GM10266 (cell line): ENCODE results near the gene DDOST.

Source experiments
- DNase-seq: peaks from one replicate; pipeline ENCODE4 v3.0.0; 2012; ENCODE audit errors: extremely low spot score
- CTCF ChIP-seq: IDR thresholded peaks from 2 replicates; pipeline ENCODE4 v1.5.1; 2012; ENCODE audit warnings: mild to moderate bottlenecking, low read depth; ENCODE audit not compliant: control insufficient read depth, insufficient read depth; ENCODE audit errors: missing control alignments

The DDOST gene

GRCh38 chr1:20636785-20637347, 24.3 kb downstream of the DDOST start:
- DNase-seq = no peak
- TF ChIP-seq CTCF = no peak

GRCh38 chr1:20634594-20635084, 26.5 kb downstream of the DDOST start:
- no peak for TF ChIP-seq CTCF
- DNase-seq = no peak

- TF ChIP-seq CTCF = no peak
- no peak for DNase-seq
These were observed 27.0 kb downstream of the DDOST start for GRCh38 chr1:20634065-20634593.

GRCh38 chr1:20633190-20634064, 27.7 kb downstream of the DDOST start, which contains the start of gene PINK1:
Gene PINK1, plus strand, starts transcription at chr1:20633458. Its CDS starts 91 bp downstream, at chr1:20633549.
- TF ChIP-seq CTCF = peak; percentile 99
- DNase-seq = peak; percentile 94

GRCh38 chr1:20632386-20632785, 28.8 kb downstream of the DDOST start:
- no peak for TF ChIP-seq CTCF
- DNase-seq = no peak

GRCh38 chr1:20630729-20631128, 30.4 kb downstream of the DDOST start:
- DNase-seq = no peak
- no peak for TF ChIP-seq CTCF
